AG09319 (cell line): Measurements from ENCODE around the gene STX3.

Experiments
- DNase-seq: peaks from one replicate; pipeline ENCODE4 v3.0.0-alpha.2; 2010; ENCODE audit warnings: low read depth; ENCODE audit errors: extremely low read depth
- CTCF ChIP-seq: IDR thresholded peaks from 2 replicates; pipeline ENCODE4 v1.5.1; 2011; ENCODE audit warnings: low read depth, mild to moderate bottlenecking, inconsistent platforms, low read length, moderate library complexity

STX3 gene

DNA sequence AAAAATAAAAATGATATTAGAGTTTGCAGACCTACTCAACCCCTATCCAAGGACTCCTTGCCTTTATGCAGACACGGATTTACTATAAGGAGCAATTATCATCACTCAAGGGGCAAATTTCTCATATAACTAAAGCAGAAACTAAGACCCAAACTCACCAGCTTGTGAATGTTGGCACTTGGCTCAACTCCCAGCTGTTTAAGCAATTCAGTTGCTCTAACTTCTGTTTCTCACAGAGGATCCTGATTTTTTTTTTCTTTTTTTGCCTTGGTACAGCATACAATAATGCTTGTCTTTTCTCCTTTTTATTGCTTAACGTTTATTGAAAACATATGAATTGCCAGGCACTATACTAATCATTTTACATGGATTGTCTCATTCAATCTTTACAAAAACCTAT is 99.7 kb downstream of the STX3 start:
- no peak for TF ChIP-seq CTCF
- DNase-seq: no peak
